ENCODE results near the gene TRPM2.

Gene TRPM2

DNA sequence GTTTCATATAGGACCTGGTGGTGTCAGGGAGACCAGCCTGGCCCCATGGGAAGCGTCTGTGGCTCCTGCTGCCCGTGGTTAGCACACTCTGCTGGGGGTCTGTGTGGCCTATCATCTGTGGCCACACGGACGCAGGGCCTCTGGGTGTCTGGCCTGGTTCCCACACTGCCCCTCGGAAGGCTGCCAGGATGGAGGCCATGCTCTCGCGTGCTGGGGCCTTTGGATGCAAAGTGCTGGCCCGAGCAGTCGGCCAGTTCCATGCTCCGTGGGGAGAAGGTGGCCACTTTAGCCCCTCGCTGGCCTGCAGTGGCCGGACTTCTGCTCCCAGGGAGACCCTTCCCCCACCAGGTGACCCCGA lies 81.1 kb downstream of the TRPM2 start:
- DNase-seq, result no peak

DNA sequence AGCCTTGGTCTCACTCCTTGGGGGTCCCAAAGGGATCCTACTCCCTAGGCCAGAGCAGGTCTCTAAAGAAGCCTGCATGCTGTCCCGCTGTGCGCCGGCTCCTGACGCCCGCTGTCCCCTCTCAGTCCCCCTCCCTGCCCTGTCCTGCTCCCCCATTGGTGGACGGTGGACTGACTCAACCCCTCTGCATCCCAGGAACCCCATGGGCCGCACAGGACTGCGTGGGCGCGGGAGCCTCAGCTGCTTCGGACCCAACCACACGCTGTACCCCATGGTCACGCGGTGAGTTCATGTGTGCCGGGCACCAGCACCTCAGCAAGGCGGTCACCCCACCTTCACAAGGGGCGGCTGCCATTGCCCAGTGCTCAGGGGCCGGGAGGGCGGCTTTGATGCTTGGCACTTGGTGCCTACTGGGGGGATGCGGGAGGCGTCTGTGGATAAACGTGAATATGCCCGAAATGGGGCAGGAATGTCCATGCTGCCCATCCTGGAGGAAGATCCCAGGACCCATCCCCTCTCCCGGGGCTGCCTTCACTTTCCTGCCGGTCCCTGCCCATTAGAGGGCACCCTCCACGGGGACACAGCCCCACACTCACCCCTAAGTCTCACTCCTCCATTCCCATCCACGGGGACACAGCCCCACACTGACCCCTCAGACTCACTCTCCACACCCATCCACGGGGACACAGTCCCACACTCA lies 81.7 kb downstream of the TRPM2 start:
- no peak for DNase-seq

- DNase-seq, result no peak
Observed at GRCh38 chr21:44436111-44436611, 82.7 kb downstream of the TRPM2 start.

DNA sequence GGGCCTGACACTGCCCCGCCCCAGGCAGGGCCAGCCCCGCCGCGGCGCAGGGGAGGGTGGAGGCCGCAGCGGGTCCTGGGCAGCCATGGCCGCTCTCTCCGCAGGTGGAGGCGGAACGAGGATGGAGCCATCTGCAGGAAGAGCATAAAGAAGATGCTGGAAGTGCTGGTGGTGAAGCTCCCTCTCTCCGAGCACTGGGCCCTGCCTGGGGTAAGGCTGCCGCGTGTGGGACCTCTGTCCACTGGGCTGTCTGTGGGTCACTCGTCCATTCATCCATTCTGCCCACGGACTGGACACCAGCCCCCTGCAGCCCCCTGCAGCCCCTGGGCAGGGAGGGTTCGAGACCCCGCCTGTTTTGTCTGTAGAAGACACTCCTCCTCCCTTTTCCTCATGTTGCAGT lies 83.5 kb downstream of the TRPM2 start:
- no peak for DNase-seq

GRCh38 chr21:44437371-44437695 lies 83.9 kb downstream of the TRPM2 start:
- DNase-seq, result no peak

- DNase-seq, result no peak
Observed at GRCh38 chr21:44437696-44438431, 84.4 kb downstream of the TRPM2 start.

DNA sequence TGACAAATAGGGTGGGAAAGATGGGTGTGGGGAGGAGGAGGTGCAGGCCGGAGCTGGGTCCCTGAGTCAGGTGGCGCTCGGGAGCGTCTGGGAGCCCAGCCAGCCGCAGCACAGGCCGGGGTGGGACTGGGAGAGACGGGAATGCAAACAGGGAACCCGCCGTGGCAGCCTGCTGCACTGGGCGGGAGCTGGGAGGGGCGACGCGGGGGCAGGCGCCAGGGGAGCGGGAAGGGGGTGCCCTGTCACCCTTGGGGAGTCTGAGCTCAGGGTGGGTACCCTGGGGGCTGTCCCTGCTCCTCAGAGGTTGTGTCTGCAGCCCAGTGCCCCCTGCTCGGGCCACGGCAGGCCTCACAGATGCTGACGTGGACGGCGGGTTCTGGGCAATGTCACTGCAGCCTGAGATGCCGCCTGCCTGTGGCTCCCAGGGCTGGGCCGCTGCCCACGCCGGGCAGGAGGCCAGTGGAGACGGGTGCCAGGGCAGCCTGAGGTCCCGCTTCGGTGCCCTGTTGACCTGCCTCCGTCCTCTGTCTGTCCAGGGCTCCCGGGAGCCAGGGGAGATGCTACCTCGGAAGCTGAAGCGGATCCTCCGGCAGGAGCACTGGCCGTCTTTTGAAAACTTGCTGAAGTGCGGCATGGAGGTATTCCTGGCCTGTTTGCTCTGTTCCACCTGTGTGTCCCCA lies 85.2 kb downstream of the TRPM2 start:
- DNase-seq, result no peak

DNA sequence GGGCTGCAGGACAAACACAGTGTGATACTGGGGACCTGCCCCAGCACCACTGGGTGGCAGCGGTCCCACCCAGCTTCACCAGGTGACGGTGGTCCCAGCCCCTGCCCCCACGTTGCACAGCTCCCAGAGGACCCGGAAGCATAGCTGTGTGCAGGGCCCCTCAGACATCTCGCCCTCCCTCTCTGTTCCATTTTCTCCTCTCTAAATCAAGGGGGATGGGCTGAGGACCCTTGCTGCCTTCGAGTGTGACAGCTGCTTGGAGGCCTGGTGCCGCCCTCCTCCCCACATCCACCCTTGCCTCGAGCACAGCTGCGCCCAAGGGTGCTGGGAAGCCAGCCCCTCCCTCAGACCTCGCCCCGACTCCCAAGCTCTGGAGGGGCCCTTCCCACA lies 85.8 kb downstream of the TRPM2 start:
- no peak for DNase-seq

GRCh38 chr21:44440241-44441040 lies 87.0 kb downstream of the TRPM2 start:
- no peak for DNase-seq

DNA sequence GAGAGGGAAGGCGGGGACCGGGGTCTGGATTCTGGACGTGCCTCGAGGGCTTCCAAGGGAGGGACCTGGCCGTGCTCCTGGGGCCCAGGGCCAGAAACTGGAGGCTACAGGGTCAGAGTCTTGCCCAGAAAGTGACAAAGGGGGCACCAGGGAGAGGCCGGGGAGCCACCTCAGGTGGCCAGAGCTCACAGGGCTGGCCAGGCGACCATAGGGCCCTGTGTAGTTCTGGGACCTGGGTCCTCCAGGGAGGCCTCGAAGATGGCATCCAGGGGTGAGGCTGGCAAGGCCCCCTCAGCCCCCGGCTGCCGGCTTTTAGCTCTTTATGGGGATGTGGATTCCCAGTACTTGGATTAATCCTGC lies 87.6 kb downstream of the TRPM2 start:
- DNase-seq, result no peak

- DNase-seq, result no peak
Observed at GRCh38 chr21:44441581-44442265, 88.3 kb downstream of the TRPM2 start.

- DNase-seq, result no peak
Observed at GRCh38 chr21:44442266-44443125, 89.1 kb downstream of the TRPM2 start.

- DNase-seq, result no peak
Observed at GRCh38 chr21:44443291-44443890, 90.0 kb downstream of the TRPM2 start.

DNA sequence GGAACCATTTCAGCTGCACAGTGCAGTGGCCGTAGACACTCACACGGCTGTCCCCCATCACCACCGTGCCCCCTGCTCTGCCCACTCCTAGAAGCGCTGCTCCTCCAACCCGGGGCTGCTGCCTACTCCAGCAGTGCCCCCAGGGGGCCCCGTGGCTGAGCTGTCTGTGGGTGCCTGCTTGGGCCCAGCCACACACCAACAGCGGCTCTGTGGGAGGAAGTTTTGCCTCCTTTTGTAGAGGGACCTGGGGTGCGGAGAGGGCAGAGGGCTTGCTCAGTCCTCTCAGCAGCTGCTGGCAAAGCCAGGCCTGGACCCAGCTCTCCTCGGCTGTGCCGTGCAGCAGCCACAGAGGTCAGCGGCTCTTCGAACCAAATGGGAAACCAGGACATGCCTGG lies 90.5 kb downstream of the TRPM2 start:
- DNase-seq, result no peak

DNA sequence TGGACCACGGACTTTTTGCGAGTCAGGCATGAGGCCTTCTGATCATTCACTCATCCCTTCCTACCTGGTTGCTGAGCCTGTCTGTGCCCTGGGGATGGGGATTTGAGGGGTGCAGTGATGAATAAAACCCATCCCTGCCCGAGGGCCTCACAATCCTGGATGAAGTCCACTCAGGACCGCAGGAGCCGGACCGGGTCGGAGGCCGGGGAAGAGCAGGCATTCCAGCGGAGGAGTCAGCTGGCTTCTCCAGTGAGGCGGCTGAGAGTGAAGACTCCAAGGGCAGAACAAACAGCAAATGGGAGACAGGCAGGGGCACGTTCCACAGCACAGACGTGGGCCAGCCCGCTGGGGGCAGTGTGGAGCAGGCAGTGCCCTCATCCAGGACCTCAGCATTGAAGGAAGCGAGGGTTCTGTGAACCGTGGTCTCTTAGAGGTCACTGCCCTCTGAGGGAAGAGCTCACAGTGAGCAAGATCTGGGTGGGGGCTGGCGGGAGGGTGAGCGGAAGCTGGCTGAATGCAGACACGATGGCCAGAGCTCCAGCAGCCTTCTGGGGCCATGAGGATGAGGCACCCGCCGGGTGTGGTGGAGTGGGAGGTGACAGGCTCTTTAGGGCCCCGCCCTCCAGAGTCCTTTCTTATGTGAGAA lies 91.0 kb downstream of the TRPM2 start:
- no peak for DNase-seq

GRCh38 chr21:44445145-44445812 lies 91.9 kb downstream of the TRPM2 start:
- DNase-seq, result no peak

DNA sequence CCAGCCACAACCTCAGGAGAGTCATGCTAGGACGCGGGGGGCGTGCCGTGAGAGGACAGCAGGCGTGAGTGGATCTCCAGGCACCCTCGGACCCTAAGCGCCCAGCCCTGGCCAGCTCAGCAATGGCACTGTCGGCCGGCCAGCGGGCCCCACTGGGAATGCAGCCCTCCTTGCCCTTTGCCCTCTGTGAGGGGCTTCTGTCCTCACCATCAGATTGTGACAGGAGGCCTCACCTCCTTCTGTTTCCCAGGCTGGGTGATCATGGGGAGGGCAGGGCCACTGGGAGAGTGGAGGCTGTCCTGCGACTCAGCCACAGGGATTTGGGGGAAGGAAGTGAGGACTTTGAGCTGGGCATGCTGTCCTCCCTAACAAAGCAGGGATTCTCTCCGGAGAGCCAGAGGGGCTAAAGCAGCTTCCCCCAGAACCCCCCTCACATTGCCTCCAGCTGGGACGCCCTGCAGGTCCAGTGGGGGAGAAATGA lies 95.3 kb downstream of the TRPM2 start:
- DNase-seq, result no peak

DNA sequence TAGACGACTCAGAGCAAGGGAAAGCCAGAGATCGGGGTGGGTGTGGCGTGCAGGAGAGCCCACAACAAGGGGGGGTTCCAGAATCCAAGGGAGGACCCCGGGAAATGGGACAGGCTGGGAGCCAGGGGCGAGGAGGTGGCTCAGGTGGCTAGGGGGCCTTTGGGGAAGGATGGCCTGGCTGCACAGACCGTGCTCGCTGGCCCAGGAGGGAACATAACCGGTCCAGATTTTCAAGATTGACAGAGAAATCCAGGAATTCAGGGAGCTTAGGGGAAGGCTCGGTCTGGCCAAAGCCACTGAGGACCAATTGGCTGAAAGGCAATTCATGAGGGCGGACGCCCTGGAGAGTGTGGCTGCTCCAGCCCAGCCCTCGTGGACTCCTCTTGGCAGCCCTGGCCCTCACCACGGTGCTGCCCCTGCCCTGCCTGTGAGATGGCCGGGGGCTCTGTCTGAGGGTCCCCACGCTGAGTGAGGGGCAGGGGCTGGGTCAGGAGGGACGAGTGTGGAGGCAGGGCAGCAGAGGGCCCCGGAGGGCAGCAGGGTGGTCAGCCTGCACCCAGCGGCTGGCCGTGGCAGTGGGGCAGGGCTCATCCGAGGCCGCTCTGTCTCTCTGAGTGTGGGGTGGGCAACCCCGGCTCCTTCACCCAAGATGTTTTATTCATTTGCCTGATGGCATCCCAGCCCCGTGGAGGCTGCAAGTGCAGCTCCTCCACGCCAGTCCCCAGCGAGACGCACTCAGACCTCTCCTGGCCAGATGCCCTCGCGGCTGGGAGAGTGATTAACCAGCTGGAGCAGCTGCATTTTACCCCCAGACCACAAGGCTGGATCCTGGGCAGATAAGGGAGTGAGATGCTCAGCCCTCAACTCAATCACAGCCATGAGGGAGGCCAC lies 96.3 kb downstream of the TRPM2 start:
- DNase-seq, result no peak

GRCh38 chr21:44450402-44450801 lies 97.0 kb downstream of the TRPM2 start:
- DNase-seq, result no peak

Data from bone marrow (tissue), 2 donors.